HT-29 (cell line): Measurements from ENCODE around the gene NOL12. TPM values are rescaled to one million over a fixed set of nuclear protein-coding genes. Genes with fewer than 3 reads are reported as not detected.
"Not testable (repeated sequence)": the region's sequence is repeated elsewhere in the genome, so short reads cannot be mapped to it uniquely, and the experiment has no call there.

ENCODE experiments used
- DNase-seq: peaks from one replicate; pipeline ENCODE4 v3.0.0-alpha.2; 2015; ENCODE audit warnings: low spot score
- total RNA-seq: library from RNA; depleted of rRNA; stranded (reverse); fragments of >200 nt; shearing (Covaris generic); gene quantifications from 2 replicates; pipeline ENCODE4 v1.2.3, GENCODE V29; 2014

The NOL12 gene
- total RNA-seq, 1 experiment from 2014 or later: 25.2 TPM

DNA sequence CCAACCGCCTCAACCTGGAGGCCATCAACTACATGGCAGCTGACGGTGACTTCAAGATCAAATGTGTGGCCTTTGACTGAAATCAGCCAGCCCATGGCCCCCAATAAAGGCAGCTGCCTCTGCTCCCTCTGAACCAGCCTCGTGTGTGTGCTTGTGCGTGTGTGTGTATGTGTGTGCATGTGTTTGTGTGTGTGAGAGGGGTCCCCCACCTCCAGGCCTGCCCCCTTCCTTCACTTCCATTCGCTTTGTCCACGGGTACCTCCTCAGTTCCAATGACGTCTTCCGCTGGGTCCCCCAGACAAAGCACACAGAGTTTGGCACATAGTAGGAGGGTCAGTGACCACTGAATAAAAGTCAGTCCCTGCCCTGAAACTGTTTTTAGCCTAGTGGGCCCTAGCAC lies 6.5 kb upstream of the NOL12 start:
- DNase-seq: no peak

DNA sequence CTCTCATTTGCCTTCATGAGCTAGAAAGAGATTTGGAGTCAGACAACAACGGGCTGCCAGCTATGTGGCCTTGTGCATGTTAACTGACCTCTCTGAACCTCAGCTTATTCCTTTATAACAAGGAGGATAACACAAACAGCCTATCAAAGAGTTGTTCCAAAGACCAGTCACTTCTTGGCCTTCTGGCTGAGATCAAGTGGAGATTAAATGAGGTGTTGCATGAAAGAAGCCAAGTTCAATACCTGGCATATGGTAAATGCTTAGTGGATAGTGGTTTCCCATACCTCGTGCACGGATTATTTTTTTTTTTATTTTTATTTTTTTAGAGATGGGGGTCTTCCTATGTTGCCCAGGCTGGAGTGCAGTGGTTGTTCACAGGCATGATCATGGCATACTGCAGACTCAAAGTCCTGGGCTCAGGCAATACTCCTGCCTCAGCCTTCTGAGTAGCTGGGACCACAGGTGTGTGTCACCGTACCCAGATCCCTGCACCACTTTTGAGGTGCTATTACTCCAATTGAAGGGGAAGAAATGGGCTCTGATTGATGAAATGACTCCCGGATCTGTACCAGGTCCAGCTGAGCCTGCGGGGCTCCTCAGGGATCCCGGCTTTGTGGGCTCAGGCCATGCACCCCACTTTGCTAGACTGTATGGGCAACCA lies 5.8 kb upstream of the NOL12 start:
- no peak for DNase-seq

DNA sequence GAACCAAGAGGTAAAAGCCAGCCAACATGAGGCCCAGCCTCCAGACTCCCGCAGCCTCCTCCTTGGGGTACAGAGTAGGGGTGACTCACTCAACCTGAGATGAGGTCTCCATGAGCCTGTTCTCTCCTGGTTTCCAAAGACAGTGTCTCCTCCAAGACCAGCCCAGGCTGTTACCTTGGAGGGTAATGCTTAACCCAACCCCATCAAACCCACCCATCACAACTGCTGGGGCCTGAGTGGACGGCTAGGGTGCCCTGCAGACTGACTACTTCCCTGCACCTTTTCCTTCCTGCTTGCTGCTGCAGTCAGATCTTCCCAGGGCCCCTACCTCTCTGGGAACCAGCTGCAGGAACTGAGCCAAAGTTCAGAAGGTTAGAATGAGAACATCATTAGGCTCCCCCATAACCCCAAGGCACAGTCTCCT lies 5.1 kb upstream of the NOL12 start:
- DNase-seq: no peak

DNA sequence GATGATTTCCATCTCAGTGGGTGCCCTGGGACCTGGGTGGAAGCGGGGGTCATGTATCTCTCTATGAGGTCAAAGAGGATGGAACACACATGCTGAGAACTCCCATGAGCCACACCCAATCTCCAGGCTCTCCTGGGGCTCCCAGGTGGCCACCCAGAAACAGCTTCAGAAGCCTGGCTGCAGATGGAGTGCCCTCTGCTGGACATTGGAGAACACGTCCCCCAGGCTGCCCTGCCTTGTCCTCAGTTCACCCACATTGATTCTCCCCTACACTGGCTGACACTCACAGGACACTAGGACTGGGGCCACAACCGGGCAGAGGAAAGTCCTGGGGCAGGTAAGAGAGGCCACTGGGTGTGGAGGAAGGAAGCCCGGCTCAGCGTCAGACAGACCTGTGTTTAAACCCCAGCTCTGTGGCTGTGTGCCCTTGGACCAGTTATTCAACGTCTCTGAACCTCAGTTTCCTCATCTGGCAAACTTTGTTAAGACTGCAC lies 4.5 kb upstream of the NOL12 start:
- DNase-seq: peak; percentile 79

DNA sequence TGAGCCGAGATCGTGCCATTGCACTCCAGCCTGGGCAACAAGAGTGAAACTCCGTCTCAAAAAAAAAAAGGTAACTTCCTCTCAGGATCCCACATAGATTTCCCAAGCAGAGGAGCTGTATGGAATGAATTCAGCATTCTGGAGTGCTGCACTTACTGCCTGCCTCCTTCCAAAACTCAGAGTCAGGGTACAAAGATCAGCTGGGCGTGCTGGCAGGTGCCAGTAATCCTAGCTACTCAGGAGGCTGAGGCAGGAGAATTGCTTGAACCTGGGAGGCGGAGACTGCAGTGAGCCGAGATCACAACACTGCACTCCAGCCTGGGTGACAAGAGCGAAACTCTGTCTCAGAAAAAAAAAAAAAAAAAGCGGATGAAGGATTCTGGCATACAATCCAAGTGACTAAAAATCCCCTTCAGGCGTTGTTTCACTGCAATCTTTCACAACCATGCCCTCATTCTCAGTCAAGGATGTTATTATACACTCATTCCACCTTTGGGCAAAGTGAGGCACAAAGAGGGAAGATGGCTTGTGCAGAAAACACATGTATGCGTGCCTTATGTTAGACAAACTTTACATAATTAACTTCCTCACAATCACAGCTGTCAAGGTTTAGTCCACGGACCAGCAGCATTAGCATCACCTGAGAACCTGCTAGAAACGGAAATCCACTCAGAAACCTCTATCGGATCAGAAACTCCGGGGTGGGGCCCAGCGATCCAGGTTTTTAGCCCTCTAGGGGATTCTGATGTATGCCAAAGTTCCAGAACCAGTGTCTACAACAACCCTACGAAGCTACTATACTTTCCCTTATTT lies 1.1 kb upstream of the NOL12 start:
- DNase-seq: no peak

DNA sequence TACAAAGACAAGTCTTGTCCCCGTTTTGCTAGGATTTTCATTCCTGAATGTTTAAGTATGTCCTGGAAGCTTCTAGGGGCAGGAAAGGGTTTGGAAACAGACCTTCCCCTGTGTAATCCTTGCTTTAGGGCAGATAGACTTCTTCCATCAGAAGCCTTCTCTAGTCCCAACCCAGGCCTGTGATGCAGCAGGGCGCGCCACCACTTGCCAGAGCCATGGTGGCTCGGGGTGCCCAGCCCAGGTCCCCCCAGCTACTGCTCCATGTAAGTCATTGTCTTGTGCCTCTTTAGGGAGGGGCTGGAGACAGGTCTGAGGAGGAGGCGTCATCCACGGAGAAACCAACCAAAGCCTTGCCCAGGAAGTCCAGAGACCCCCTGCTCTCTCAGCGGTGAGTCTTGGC lies 4.3 kb downstream of the NOL12 start:
- no peak for DNase-seq

DNA sequence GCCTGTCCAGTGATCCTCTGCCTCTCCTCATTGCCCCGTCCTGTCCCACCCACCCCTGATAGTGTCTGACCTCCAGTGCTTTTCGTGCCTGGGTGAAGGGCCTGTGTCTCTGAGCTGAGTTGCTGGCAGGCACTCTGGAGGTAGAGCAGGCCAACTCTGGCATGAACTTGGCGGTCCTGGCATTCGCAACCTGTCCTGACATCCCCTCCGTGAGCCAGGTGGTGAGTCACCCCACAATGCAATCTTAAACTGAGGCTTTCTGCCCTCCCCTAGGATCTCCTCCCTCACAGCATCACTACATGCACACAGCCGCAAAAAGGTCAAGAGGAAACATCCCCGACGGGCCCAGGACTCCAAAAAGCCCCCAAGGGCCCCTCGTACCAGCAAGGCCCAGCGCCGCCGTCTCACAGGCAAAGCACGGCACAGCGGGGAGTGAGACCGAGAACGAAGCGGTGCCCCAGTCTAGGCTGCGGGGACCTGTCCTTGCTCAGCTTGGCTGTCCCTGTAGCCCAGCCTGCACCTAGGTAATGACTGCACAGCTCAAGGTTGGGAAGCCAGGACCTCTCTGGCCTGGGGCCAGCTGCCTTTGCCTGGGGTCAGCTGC lies 4.9 kb downstream of the NOL12 start:
- no peak for DNase-seq

DNA sequence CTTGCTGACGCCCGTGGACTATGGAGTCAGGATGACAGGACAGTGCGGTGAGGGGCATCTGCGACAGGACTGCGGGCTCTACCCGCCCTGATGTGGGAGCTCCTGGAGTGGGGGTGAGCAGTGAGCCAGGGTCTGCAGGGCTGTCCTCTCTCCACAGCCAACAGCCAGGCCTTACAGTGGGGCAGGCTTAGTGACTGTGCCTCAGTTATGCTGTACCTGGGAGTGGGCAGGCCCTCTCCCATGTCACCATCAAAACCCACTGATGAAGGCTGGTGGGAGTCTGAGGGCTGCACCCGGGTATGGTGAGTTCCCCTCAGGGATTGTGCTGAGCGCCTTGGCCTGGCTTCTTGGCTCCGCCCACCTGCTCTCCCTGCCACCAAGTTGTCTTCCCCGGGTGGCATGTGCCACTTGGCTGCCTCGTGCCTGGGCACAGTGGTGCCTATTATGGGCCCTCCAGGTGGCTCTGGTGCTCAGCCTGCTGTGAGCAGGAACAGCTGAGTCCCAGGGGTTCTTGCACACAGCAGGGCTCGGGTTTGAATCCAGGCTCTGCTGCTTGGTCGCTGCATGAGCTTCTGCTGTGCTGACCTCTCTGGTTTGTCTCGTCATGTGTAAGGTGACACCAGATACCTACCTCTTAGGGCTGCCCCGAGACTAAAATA lies 6.6 kb downstream of the NOL12 start:
- DNase-seq: no peak

DNA sequence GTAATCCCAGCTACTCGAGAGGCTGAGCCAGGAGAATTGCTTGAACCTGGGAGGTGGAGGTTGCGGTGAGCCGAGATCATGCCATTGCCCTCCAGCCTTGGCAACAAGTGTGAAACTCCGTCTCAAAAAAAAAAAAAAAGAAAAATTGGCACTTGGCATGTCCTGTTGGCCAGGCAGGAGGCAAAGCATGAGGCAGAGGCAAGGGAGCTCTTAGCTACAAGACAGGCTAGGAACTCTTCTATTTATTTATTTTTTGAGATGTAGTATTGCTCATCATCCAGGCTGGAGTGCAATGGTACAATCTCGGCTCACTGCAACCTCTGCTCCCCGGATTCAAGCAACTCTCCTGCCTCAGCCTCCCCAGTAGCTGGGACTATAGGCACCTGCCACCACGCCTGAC lies 8.0 kb downstream of the NOL12 start:
- not testable (repeated sequence) for DNase-seq

DNA sequence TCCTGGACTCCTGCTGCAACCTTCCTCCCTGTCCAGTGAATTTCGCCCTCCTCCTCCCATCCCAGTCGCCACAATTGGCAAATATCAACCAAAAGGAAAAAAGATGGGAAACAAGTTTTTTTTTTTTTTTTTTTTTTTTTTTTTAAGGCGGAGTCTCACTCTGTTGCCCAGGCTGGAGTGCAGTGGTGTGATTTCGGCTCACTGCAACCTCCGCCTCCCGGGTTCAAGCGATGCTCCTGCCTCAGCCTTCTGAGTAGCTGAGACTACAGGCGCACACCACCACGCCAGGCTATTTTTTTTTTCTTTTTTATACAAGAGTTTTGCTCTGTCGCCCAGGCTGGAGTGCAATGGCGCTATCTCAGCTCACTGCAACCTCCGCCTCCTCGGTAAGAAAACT lies 10.1 kb downstream of the NOL12 start:
- not testable (repeated sequence) for DNase-seq

DNA sequence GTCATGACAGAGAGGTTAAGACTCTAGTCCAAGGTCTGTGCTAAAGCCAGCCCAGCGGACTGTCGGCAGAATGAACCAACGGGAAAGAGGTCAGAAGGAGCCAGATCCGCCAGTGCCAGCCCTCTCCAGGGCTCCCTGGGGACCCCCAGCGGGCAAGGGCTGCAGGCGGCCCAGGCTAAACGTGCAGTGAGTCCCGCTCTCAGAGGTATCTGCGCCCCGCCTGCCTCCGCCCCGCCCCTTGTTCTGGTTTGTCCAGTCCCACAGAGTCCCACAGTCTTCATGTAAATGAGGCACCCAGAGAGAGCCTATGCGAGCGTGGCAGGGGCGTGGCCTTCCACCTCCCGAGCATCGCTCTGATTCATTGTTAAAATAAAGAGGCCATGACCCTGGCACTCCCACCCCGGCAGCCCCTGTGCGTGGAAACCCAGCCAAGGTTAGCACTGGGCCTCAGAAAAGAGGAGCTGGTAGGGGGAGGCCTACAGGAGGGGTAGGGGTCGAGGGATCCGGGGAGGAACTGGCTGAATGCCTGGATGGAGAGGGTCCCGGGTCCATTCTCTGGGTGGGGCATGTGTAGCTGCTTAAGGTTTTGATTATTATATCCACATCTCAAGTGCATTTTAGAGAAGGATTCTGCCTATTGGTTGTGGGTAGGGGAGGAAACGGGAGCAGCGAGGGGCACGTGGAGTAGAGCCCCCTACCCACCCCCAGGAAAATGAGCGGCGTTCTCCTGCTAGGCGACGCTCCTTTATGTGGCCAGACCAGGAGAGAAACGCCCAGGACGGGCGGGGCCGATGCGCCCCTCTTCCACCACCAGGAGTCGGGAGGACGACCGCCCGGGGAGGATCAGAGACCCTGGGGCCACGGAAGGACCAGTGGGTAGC lies 10.8 kb downstream of the NOL12 start, which contains the start of gene TRIOBP:
TSS of gene TRIOBP (plus strand) at position 392 of the 881 bp plus-strand sequence. CDS start 4,318 bp downstream, outside the sequence.
- DNase-seq: peak; percentile 84

DNA sequence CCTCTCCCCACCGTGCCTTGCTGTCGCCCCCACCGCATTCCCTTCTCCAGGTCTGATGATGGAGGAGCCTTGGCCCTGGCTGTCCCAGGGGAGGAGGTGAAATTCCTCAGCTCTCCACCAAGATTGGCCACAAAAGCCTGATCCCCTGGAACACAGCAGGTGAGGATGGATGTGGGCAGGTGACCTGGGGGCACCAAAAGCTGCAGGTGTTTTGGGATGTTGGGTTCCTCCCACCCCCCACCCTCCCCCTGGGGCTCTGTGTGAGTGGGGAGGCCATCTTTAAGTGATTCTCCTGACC lies 11.3 kb downstream of the NOL12 start:
- DNase-seq: no peak

DNA sequence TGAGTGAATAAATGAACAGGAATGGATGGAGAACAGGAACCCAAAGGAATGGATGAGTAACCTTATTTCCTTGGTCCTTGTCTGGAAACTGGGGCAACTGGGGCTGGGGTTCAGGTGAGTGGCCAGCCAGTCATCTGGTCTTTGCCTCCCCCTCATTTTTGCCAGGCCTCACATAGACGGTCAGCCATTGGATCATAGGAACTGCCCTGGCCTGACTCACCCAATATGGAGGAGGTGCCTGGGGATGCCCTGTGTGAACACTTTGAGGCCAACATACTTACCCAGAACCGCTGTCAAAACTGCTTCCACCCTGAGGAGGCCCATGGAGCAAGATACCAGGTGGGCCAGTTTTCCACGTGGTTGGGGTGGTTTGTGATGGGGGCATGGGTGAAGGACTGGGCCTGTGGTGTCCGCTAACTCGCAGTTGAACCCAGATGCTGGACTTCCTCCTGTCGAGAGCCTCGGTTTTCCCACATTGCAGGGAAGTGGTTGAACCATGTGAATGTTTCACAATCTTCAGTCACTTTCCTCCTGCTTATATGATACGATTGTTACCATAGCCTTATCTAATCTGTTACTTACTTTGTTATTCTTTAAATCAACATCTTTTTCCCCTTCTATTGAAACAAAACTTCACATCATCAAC lies 15.1 kb downstream of the NOL12 start:
- no peak for DNase-seq

DNA sequence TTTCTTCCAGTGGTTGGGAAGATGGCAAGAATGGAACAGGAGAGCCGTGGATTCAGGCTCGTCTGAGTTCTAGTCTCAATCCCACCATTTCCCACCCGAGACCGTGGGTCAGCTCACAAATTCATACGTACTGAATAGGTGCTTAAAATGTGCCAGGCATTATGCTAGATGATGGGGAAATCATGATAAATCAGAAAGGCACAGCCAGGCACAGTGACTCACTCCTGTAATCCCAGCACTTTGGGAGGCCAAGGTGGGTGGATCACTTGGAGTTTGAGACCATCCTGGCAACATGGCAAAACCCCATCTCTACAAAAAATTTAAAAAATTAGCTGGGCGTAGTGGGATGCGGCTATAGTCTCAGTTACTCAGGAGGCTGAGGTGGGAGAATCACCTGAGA lies 17.8 kb downstream of the NOL12 start:
- no peak for DNase-seq

DNA sequence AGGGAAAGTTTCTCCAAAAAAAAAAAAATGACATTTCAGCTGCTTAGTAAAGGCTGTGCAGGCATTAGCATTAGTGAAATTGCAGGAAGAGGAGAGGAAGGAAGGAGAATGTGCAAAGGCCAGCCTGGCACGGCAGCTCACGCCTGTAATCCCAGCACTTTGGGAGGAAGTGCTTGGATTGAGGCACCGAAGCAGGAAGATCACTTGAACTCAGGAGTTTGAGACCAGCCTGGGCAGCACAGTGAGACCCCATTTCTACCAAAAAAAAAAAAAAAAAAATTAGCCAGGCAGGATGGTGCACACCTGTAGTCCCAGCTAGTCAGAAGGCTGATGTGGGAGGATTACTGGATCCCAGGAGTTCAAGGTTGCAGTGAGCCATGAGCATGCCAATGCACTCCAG lies 18.5 kb downstream of the NOL12 start:
- DNase-seq: no peak

DNA sequence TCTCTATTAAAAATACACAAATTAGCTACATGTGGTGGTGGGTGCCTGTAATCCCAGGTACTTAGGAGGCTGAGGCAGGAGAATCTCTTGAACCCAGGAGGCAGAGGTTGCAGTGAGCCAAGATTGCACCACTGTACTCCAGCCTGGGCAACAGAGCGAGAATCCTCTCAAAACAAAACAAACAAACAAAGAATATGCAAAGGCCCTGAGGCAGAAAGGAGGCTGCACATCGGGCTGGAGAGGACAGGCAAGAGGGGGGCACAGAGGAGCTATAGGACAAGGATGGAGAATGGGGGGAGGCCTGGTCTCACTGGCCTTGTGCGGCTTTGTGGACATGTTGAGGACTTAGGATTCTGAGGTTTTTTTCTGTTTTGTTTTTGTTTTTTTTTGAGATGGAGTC lies 19.1 kb downstream of the NOL12 start:
- no peak for DNase-seq

DNA sequence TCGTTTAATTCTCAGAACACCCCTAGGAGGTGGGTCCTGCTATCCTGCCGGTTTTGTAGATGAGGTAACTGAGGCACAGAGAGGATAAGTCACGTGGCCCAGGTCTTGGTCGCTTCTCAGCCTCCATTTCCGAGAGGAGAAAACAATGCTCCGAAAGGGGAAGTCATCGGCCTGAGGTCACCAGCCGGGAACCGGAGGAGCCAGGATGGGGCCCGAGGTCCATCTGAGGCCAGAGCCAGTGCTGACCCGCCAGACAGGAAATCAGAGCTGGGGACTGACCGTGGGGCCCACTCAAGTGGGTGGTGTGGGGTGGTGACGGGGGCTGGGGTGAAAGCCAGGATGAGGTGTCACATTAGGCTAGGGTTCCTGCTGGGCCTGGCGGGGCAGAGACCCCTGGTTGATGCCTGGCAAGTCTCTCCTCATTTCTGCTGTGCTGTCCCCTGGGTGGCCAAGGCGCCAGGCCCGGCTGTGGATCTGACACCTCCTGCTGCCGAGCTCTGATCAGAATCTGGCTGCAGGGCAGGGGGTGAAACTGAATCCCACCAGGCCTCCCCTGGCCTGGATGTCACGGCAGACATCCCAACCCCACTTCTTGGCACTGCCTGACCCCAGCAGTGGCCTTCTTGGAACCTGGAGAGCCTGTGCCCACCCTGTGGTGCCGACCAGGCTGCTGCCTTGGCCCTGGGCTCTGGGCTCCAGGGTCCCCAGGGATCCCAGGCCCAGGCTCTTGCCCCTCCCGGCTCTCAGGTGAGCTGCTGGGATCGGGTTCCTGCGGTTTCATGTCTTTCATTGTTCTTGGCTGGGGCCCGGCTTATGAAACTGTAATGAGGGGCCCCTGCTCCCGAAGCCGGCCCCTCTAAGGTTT lies 22.7 kb downstream of the NOL12 start:
- no peak for DNase-seq

DNA sequence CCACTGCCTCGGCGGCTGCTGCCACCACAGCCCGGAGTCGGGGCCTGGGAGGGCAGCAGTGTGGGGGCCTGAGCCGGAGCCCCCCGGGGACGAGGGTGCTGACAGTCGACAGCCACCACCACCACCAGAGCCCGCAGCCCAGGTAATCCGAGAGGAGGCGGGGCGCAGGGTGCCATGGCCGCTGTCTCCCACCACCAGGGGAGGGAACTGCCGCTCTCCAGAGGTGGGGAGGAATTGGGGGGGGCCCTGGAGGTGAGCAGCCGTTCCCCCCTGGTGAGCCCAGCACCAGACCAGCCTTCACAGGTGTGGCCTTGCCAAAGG lies 23.3 kb downstream of the NOL12 start:
- DNase-seq: no peak

DNA sequence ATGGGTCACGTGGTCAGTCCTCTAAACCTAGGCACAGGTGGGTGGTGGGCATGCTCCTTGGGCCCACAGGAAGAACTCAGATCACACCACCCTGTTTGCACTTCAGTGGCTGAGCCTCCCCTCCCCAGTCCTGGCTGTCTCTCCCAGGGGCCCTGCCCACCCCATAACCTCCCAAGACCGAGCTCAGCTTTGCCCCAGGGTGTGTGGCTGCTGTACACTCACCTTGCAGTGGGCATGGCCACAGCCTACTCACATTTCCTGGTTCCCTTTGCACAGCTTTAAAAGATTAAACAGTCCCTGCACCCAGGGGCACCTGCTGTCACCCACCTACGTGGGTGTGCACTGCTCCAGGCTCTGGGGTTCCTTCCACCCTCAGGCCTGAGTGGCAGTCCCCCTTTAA lies 24.5 kb downstream of the NOL12 start:
- DNase-seq: no peak

DNA sequence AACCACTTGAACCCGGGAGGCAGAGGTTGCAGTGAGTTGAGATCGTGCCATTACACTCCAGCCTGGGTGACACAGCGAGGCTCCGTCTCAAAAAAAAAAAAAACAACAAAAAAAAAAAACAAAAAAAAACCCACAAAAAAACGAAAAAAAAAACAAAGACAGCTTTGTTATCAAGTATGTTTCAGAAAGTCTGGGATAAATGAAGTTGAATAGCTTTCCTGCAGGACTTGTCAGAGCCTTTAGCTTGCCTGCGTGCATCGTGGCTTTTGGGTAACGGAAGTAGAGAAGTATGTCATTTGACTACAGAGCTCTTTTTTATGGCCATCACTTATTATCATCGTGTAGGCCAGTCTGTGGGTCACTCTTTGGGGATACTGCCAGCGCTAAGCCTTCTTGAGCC lies 25.3 kb downstream of the NOL12 start:
- DNase-seq: no peak
